Heart left ventricle (tissue), 13 donors: ENCODE data around the gene SLC30A7.
"Not testable (repeated sequence)": the region's sequence is repeated elsewhere in the genome, so short reads cannot be mapped to it uniquely, and the experiment has no call there.

Experiments used
- CTCF ChIP-seq, 12 donors: fragments of 200-600 bp; sonication (generic) in 4 of 12; IDR thresholded peaks; one replicate each; pipeline versions ENCODE4 v1.5.0 to v1.8.0; 2018 to 2022; ENCODE audit warnings: antibody characterized with exemption in 12 of 12, mild to moderate bottlenecking in 5 of 12
- POLR2A ChIP-seq, 2 donors: fragments of 450-650 bp; IDR thresholded peaks; one replicate each; pipeline ENCODE4 v1.6.1; 2017; ENCODE audit warnings: antibody characterized with exemption in 2 of 2, mild to moderate bottlenecking in 2 of 2, moderate library complexity in 2 of 2
- donor health status: ischemic (EF 13 %, LVEDD 7.1; RV severe dilation, severe dysfunction).
- donor health status: DM: no; HTN: yes; CAD: no.
- donor health status: DM: no; HTN: no; CAD: no.
- donor health status: ischemic (EF 25% LVEDD 6.9; RV normal size, moderate dysfunction).
- donor health status: ischemic (EF 25% LVEDD 5.7; RV mildly dilated, moderate dysfunction).
- donor health status: ischemic (EF 35%, LVEDD 5.7; RV mildly dilated, moderate dysfunction).
- donor health status: nonischemic (EF 11% LVEDD 7.7; RV severe dilation, severe dysfunction).
- donor health status: DM: yes; HTN: yes; CAD: no.
- donor health status: PGD.
- donor health status: ischemic (EF 29% LVEDD 5.4; RV normal size, mild dysfunction).
- donor health status: nonischemic (EF 23%, LVEDD 6.1; RV moderate dilation, normal function).

GRCh38 chr1:100946064-100946463 lies 50.2 kb downstream of the SLC30A7 start:
- not testable (repeated sequence) for TF ChIP-seq POLR2A, CTCF (IDR thresholded peaks at IDR 0.05)
